GM19351 (cell line): ENCODE results near the gene RBPJ.
"Not testable (repeated sequence)": the region's sequence is repeated elsewhere in the genome, so short reads cannot be mapped to it uniquely, and the experiment has no call there.

Experiments
- ATAC-seq: cut with Tn5 transposase; IDR thresholded peaks from one replicate; pipeline ENCODE4 v1.9.1; 2021; ENCODE audit warnings: mild to moderate bottlenecking, moderate library complexity; ENCODE audit not compliant: unreplicated experiment

The RBPJ gene

DNA sequence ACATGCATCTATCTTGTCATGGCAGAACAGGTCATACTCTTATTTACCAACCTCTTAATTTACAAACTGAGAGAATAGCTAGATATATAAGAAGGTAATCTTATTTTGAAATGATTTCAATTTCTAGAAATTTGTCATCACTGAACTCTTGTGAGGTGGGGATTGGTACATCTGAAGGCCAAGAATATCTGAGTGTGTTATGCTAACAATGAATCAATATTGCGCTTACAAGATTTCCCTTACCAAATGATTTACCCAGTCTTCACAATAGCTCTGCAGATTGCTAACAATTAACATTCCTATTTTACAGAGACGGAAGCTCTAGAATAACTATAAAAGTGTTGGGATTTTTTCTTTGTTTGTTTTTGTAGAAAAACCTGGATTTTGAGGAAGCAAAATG is 48.3 kb downstream of the RBPJ start:
- ATAC-seq = no peak

DNA sequence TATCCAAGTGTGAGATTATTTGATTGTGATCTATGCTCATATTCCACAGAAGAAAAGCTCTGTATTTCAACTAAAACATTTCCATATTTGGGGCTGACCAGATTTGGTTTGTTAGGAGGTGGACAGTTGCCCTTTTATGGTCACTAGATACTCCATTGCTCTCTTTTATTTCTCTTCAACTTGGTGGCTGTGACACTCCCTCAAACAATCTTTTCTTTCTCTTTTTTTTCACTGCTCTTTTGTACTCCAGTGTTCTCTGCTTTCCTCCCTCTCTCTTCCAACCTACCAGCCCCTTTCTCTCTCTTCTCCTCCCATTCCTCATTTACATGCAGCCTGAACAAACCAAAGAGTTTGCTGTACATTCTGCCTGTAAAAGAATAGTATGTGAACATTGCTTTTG is 48.8 kb downstream of the RBPJ start:
- ATAC-seq = no peak

GRCh38 chr4:26372076-26372475 is 51.3 kb downstream of the RBPJ start:
- ATAC-seq = no peak

DNA sequence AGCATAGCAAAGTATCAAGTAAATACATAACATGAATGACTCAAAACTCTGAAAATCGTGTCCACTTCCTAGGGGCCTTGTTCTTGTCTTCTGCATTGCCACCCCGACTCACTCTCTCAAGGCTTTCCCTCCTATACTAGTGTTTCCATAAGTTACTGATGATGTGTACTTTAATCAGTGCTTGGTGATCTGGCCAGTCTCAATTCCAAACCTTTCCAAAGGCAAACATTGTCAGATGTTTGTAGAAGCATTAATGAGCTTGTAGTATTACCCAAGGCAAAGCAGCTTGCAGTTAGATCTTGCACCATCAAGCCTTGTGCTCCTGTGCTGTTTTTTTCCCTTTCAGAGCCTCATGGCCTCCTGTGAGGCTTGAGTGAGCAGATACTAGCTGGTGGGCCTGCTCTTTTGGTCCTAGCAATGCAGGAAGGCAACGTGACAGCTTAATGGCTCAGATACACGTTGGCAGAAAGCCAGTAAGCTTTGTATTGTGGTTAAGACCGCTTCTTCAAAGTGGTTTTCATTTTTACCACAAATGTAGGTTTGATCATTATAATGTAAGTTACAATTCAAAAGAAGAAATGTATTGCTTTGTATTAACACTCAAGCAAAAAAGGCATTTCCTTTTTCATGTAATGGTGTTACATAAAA is 51.8 kb downstream of the RBPJ start:
- ATAC-seq = peak; percentile 85

DNA sequence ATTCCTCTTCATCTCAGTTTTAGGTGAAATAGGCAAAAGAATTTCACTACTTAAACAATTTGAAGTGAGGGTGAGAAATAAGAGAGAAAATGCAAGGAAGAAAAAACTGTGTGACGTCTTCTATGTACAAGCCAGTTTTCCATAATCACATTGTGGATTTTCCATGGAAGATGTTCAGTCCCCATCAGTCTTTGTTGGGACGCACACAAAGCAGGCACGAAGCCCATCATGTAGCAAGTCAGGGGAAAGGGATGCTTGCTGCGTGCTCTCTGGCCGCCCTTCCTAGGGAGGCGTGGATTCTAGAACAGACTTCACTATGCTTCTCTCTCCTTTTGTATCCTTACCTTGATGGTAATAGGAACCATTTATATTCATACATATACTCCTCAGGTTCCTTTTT is 54.7 kb downstream of the RBPJ start:
- ATAC-seq = no peak

DNA sequence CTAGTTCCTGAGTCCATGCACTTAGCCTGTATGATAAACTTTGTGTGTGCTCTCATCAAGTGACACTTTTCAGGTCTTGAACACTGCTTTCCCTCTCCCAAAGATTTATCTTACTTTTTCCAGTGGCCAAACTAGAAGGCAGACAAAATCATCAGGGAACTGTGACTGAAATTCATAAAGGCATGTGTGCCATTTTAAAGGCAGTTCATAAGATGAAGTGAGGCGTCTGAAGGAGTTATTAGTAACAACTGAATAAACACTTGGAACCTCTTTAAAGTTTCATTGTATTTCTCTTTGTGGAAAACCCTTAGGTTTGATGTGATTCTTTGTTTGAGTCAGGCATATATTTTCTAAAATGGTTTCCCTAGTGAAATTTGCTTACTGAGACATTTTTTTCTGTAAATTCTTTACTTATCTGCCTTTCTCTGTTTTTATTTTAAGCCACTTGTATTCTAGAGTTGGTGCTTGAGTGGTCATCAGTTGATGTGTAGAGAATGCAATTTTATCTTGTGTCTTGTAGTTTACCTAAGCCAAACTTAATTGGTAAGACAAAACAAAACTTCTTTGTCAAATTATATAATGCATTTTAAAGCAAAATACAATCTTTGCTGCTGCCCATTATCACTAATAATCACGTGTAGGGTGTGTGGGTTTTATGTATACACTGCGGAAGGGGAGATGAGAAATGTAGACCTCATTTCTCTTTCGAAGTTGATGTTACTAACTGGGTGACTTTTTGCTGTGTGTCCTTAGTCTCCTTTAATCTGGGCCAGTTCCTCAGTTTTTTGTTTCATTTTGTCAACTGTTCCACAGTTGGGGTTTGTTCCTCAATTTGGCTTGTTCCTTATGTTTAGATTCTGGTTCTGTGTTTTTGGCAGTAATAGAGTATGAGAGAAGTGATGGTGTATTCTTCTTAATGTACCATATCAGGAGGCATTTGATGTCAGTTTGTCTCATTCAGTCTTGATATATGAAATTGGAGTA is 56.8 kb downstream of the RBPJ start:
- ATAC-seq = peak; percentile 53

GRCh38 chr4:26379837-26380236 is 59.0 kb downstream of the RBPJ start:
- no peak for ATAC-seq

DNA sequence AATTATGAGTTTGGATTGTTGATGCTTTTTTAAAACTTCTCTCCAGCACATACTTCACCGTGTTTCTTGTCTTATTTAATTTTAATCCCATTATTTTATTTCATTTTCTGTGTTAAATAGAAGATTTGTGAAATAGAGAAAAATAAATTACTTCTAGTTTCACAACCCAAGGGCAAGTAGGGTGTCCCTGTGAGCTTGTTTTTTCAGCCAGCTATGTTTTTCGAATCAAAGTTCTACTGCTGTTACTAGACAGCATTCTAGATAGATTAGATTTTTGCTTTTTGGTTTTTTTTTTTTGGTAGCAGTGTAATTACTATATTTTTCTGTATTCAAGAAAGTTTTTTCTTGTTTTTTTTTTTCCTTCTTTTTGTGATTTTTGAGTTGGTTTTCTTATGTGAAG is 59.9 kb downstream of the RBPJ start:
- no peak for ATAC-seq

GRCh38 chr4:26384380-26385057 is 63.7 kb downstream of the RBPJ start:
- no peak for ATAC-seq

DNA sequence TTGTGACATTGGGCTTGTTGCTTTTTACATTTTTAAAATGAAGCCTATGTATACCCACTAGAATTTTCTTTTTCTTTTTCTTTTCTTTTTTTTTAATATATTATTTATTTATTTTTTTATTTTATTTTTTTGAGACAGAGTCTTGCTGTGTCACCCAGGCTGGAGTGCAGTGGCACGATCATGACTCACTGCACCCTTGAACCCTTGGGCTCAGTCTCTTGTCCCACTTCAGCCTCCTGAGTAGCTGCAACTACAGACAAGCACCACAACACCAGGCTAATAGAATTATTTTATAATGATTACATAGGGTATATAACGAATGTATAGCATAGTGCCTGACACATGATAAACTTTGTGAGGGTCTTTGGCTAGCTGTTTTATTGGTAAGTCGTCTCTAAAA is 64.9 kb downstream of the RBPJ start:
- no peak for ATAC-seq

DNA sequence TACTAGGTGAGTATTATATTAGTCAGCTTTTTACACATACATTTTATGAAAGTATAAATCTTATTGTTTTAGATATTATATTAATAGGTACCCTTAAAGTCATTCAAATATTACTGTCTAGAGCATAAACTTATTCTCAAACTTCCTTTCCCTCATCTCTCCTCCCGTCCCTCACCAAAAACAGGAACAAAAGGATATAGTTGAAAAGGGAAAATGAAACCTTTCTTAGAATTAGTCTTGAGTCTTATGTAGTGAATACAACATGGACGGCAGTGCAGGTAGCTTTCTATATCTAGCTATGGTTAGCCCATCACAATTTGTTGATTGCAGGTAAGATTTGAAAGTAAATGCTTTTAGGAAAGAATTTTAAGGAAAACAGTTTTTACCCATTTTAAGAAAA is 65.6 kb downstream of the RBPJ start:
- no peak for ATAC-seq

DNA sequence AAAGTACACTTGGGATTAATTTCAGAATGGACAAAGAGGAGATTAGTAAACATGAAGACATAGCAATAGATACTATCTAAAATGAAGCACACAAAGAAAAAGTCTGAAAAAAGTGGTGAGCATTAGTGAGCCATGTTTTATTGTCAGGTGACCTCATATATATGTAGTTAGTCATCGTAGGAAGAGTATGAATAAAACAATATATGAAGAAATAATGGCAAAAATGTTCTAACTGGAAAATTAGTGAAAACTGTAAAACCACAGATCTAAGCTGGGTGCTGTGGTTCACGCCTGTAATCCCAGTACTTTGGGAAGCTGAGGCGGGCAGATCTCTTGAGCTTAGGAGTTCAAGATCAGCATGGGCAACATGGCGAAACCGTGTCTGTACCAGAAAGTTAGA is 67.9 kb downstream of the RBPJ start:
- ATAC-seq = no peak

GRCh38 chr4:26397086-26397485 is 76.3 kb downstream of the RBPJ start:
- no peak for ATAC-seq

GRCh38 chr4:26400132-26400531 is 79.3 kb downstream of the RBPJ start:
- ATAC-seq = no peak

DNA sequence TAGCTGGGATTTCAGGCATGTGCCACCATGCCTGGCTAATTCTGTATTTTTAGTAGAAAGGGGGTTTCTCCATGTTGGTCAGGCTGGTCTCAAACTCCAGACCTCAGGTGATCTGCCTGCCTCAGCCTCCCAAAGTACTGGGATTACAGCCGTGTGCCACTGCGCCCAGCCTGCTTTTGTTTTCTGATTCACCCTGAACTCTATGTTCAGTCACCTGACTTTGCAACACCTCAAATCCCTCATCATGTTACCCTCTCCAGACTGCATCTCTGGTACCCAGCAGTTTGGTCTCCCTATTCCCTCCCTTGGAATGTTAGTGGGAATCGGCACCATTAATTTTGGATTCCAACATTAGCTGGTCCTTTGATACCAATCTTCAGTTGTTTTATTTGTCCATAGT is 81.2 kb downstream of the RBPJ start:
- ATAC-seq = not testable (repeated sequence)

- ATAC-seq = peak; percentile 79
Observed at GRCh38 chr4:26402458-26402857, 81.6 kb downstream of the RBPJ start.

GRCh38 chr4:26404743-26405206 is 84.0 kb downstream of the RBPJ start:
- ATAC-seq = no peak

GRCh38 chr4:26406346-26406975 is 85.6 kb downstream of the RBPJ start:
- ATAC-seq = no peak

- ATAC-seq = no peak
Observed at GRCh38 chr4:26407476-26407875, 86.7 kb downstream of the RBPJ start.

GRCh38 chr4:26410385-26411293 is 89.8 kb downstream of the RBPJ start:
- peak; percentile 83 for ATAC-seq
